Right forelimb (tissue), 1 donor: ENCODE data around the gene PLCD1.
"Not testable (repeated sequence)": the region's sequence is repeated elsewhere in the genome, so short reads cannot be mapped to it uniquely, and the experiment has no call there.

Experiments used
- DNase-seq: peaks from one replicate; pipeline ENCODE4 v3.0.0-alpha.2; 2018

PLCD1 gene

GRCh38 chr3:38036286-38036685 lies 6.8 kb upstream of the PLCD1 start:
- no peak for DNase-seq

GRCh38 chr3:38034335-38034734 lies 4.9 kb upstream of the PLCD1 start:
- not testable (repeated sequence) for DNase-seq

- DNase-seq, result not testable (repeated sequence)
These were observed 4.1 kb upstream of the PLCD1 start for GRCh38 chr3:38033586-38033985.

GRCh38 chr3:38032328-38032865 lies 3.0 kb upstream of the PLCD1 start:
- DNase-seq, result no peak

GRCh38 chr3:38031022-38031994 lies 1.9 kb upstream of the PLCD1 start:
- no peak for DNase-seq

- no peak for DNase-seq
These were observed 932 bp upstream of the PLCD1 start for GRCh38 chr3:38030126-38031021.

- peak; percentile 66 for DNase-seq
These were observed 651 bp downstream of the PLCD1 start for GRCh38 chr3:38028621-38029361.

- no peak for DNase-seq
These were observed 1.7 kb downstream of the PLCD1 start for GRCh38 chr3:38027466-38028465.

- DNase-seq, result no peak
These were observed 2.6 kb downstream of the PLCD1 start for GRCh38 chr3:38026856-38027255.

- DNase-seq, result no peak
These were observed 6.3 kb downstream of the PLCD1 start for GRCh38 chr3:38022896-38023709.

GRCh38 chr3:38022301-38022700 lies 7.1 kb downstream of the PLCD1 start:
- DNase-seq, result no peak

- DNase-seq, result no peak
These were observed 8.2 kb downstream of the PLCD1 start for GRCh38 chr3:38021196-38021595.

- DNase-seq, result no peak
These were observed 9.1 kb downstream of the PLCD1 start for GRCh38 chr3:38020342-38020726.

- no peak for DNase-seq
These were observed 9.6 kb downstream of the PLCD1 start for GRCh38 chr3:38019658-38020341.

GRCh38 chr3:38018296-38019266 lies 10.9 kb downstream of the PLCD1 start:
- no peak for DNase-seq

GRCh38 chr3:38017445-38018295 lies 11.8 kb downstream of the PLCD1 start:
- no peak for DNase-seq

- no peak for DNase-seq
These were observed 12.5 kb downstream of the PLCD1 start for GRCh38 chr3:38016847-38017444.
